ENCODE results near the gene DGKI.

DNA sequence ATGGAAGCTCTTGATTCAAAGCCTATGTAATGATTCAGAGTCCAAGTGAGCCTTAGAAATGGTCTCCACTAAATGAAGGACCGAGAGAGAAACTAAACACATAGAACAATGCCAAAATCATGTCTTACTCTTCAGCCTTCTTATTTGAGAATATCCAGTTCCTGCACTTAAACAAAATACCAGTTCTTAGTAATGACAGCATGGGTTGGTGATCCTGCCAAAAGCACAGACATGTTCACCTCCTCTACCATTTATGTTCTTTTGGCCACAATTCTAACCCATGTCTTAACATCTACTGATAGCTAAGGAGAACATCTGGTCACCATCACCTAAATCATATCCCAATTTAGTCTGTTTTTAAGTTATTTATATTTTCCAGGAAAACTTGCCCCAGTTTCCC is 263.6 kb downstream of the DGKI start:
- TF ChIP-seq, protein P1, sequence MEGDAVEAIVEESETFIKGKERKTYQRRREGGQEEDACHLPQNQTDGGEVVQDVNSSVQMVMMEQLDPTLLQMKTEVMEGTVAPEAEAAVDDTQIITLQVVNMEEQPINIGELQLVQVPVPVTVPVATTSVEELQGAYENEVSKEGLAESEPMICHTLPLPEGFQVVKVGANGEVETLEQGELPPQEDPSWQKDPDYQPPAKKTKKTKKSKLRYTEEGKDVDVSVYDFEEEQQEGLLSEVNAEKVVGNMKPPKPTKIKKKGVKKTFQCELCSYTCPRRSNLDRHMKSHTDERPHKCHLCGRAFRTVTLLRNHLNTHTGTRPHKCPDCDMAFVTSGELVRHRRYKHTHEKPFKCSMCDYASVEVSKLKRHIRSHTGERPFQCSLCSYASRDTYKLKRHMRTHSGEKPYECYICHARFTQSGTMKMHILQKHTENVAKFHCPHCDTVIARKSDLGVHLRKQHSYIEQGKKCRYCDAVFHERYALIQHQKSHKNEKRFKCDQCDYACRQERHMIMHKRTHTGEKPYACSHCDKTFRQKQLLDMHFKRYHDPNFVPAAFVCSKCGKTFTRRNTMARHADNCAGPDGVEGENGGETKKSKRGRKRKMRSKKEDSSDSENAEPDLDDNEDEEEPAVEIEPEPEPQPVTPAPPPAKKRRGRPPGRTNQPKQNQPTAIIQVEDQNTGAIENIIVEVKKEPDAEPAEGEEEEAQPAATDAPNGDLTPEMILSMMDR (IDR thresholded peaks at IDR 0.05): no peak
- TF ChIP-seq EP300 (IDR thresholded peaks at IDR 0.05; ENCODE audit: low read depth) (no peak), POLR2A (IDR thresholded peaks at IDR 0.05) (no peak)
